ENCODE data around the gene PLEKHO1.

DNA sequence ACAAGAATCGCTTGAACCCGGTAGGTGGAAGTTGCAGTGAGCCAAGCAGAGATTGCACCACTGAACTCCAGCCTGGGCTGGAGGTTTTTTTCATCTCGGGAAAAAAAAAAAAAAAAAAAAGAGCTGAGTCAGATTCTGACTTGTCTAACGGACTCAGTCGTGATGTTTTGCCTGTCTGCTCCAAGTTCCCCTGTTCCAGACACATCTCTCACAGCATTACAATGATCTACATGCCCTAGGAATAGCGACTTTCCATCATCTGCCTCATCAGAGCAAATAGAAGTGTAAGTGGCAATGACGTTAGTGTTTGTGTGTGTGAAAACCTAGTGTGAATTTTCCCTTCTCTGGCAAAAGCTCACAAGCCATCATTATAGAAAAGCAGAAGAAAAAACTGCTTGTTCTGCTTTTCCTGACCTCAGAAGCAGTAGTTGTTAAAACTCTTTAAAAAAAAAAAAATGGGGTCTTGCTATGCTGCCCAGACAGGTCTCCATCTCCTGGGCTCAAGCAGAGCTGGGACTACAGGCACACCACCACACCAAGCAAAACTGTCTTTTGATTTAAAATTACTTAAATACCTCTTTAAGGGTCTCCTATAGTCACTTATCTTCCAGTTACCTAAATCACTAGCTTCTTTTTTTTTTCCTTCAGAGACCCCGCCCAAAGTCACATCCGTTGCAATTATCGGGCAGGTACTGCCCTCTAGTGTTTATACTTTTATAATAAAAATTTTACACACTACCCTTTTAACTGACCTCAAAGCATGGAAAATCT, 37.3 kb downstream of the PLEKHO1 start:
- TF ChIP-seq, protein P1, sequence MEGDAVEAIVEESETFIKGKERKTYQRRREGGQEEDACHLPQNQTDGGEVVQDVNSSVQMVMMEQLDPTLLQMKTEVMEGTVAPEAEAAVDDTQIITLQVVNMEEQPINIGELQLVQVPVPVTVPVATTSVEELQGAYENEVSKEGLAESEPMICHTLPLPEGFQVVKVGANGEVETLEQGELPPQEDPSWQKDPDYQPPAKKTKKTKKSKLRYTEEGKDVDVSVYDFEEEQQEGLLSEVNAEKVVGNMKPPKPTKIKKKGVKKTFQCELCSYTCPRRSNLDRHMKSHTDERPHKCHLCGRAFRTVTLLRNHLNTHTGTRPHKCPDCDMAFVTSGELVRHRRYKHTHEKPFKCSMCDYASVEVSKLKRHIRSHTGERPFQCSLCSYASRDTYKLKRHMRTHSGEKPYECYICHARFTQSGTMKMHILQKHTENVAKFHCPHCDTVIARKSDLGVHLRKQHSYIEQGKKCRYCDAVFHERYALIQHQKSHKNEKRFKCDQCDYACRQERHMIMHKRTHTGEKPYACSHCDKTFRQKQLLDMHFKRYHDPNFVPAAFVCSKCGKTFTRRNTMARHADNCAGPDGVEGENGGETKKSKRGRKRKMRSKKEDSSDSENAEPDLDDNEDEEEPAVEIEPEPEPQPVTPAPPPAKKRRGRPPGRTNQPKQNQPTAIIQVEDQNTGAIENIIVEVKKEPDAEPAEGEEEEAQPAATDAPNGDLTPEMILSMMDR (IDR thresholded peaks at IDR 0.05) = peak; percentile 43 to 63 (median 53)
- no peak for TF ChIP-seq POLR2A (IDR thresholded peaks at IDR 0.05)

Data from thyroid gland (tissue), 4 donors.